ENCODE results near the gene FBXO46. TPM values are rescaled to one million over a fixed set of nuclear protein-coding genes. Genes with fewer than 3 reads are reported as not detected.

FBXO46 gene
- total and polyA plus RNA-seq, 10 of the 15 experiments (the other 5 are each of a cell fraction or from before 2014, with no cell fraction given) = 2.5 to 61.5 (median 13.7) TPM

DNA sequence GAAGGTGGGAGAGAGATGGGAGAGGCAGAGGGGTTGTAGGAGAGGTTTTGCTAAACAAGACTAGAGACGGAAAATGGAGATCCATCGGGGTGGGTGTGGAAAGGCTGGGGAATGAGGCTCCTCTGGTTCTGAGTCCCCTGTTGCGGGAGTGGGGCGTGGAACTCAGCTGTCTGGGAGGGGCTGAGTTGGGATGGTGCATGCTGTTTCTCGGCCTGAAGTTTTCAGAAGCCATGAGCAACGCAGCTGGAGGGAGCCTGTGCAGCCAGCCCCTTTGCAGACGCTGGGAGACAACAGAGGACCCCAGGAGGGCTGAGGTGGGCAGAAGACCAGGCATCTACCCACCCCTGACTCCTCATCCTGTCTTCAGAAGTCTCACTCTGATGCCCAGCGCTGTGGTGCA is 70.1 kb downstream of the FBXO46 start:
- WGBS (ENCODE audit: insufficient coverage, insufficient replicate concordance, low lambda C conversion rate, missing lambda C conversion rate) = 34% methylated on average over 8 of the region's 8 CpGs
- no peak for FAIRE-seq
- H3K4me3 ChIP-seq = no peak overlapping the region
- TF ChIP-seq FOXK2 (IDR thresholded peaks at IDR 0.05) = no peak
- TF ChIP-seq, protein P1, sequence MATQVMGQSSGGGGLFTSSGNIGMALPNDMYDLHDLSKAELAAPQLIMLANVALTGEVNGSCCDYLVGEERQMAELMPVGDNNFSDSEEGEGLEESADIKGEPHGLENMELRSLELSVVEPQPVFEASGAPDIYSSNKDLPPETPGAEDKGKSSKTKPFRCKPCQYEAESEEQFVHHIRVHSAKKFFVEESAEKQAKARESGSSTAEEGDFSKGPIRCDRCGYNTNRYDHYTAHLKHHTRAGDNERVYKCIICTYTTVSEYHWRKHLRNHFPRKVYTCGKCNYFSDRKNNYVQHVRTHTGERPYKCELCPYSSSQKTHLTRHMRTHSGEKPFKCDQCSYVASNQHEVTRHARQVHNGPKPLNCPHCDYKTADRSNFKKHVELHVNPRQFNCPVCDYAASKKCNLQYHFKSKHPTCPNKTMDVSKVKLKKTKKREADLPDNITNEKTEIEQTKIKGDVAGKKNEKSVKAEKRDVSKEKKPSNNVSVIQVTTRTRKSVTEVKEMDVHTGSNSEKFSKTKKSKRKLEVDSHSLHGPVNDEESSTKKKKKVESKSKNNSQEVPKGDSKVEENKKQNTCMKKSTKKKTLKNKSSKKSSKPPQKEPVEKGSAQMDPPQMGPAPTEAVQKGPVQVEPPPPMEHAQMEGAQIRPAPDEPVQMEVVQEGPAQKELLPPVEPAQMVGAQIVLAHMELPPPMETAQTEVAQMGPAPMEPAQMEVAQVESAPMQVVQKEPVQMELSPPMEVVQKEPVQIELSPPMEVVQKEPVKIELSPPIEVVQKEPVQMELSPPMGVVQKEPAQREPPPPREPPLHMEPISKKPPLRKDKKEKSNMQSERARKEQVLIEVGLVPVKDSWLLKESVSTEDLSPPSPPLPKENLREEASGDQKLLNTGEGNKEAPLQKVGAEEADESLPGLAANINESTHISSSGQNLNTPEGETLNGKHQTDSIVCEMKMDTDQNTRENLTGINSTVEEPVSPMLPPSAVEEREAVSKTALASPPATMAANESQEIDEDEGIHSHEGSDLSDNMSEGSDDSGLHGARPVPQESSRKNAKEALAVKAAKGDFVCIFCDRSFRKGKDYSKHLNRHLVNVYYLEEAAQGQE (IDR thresholded peaks at IDR 0.05; ENCODE audit: low read depth, low read length) = no peak
- TF ChIP-seq MXI1 (IDR thresholded peaks at IDR 0.05; ENCODE audit: low read depth, low read length) = no peak
- TF ChIP-seq, protein P2, sequence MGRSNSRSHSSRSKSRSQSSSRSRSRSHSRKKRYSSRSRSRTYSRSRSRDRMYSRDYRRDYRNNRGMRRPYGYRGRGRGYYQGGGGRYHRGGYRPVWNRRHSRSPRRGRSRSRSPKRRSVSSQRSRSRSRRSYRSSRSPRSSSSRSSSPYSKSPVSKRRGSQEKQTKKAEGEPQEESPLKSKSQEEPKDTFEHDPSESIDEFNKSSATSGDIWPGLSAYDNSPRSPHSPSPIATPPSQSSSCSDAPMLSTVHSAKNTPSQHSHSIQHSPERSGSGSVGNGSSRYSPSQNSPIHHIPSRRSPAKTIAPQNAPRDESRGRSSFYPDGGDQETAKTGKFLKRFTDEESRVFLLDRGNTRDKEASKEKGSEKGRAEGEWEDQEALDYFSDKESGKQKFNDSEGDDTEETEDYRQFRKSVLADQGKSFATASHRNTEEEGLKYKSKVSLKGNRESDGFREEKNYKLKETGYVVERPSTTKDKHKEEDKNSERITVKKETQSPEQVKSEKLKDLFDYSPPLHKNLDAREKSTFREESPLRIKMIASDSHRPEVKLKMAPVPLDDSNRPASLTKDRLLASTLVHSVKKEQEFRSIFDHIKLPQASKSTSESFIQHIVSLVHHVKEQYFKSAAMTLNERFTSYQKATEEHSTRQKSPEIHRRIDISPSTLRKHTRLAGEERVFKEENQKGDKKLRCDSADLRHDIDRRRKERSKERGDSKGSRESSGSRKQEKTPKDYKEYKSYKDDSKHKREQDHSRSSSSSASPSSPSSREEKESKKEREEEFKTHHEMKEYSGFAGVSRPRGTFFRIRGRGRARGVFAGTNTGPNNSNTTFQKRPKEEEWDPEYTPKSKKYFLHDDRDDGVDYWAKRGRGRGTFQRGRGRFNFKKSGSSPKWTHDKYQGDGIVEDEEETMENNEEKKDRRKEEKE (IDR thresholded peaks at IDR 0.05) = no peak
- no peak for TF ChIP-seq SUZ12 (IDR thresholded peaks at IDR 0.05; ENCODE audit: unreplicated experiment)
- no peak for TF ChIP-seq BHLHE40 (IDR thresholded peaks at IDR 0.05; ENCODE audit: borderline replicate concordance in 1 of 2, low read depth in 2 of 2, low read length in 1 of 2)
- TF ChIP-seq NRF1 (conservative IDR thresholded peaks at IDR 0.05; ENCODE audit: low read depth, low read length) = no peak
- TF ChIP-seq EZH2 (IDR thresholded peaks at IDR 0.05; ENCODE audit: borderline replicate concordance, control insufficient read depth, low read depth, low read length) = no peak
- TF ChIP-seq STAT3 (IDR thresholded peaks at IDR 0.05; ENCODE audit: low read depth, low read length) = no peak
- no peak for TF ChIP-seq YBX1 (IDR thresholded peaks at IDR 0.05)
- no peak for TF ChIP-seq SMAD5 (IDR thresholded peaks at IDR 0.05; ENCODE audit: low read depth)
- TF ChIP-seq, protein P3, sequence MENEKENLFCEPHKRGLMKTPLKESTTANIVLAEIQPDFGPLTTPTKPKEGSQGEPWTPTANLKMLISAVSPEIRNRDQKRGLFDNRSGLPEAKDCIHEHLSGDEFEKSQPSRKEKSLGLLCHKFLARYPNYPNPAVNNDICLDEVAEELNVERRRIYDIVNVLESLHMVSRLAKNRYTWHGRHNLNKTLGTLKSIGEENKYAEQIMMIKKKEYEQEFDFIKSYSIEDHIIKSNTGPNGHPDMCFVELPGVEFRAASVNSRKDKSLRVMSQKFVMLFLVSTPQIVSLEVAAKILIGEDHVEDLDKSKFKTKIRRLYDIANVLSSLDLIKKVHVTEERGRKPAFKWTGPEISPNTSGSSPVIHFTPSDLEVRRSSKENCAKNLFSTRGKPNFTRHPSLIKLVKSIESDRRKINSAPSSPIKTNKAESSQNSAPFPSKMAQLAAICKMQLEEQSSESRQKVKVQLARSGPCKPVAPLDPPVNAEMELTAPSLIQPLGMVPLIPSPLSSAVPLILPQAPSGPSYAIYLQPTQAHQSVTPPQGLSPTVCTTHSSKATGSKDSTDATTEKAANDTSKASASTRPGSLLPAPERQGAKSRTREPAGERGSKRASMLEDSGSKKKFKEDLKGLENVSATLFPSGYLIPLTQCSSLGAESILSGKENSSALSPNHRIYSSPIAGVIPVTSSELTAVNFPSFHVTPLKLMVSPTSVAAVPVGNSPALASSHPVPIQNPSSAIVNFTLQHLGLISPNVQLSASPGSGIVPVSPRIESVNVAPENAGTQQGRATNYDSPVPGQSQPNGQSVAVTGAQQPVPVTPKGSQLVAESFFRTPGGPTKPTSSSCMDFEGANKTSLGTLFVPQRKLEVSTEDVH (IDR thresholded peaks at IDR 0.05; ENCODE audit: low read depth, partially characterized antibody) = no peak
- no peak for TF ChIP-seq BMI1 (IDR thresholded peaks at IDR 0.05; ENCODE audit: borderline replicate concordance)
- TF ChIP-seq LARP7 (IDR thresholded peaks at IDR 0.05) = no peak
- TF ChIP-seq CREM (IDR thresholded peaks at IDR 0.05; ENCODE audit: low read depth) = no peak
- H3K27me3 ChIP-seq (replicated peaks in 1 of 2; ENCODE audit: control insufficient read depth in 2 of 2, insufficient read depth in 2 of 2, low read length in 1 of 2) = no peaks in the 10 kb centered on the region
- ChIA-PET CTCF (interaction anchor here (1.1 to 1.5 kb wide), 2 partner anchors 21 to 32 kb away, joined by 4 read pairs; partner anchors contain the start of gene QPCTL), POLR2A (no interaction called here), SMC1A (ENCODE audit: uncharacterized antibody, unreplicated experiment) (no interaction called here), RAD21 (ENCODE audit: unreplicated experiment) (no interaction called here)
- in situ Hi-C loops (cut with MboI) (no loop called here), intact Hi-C loops (cut with micrococcal nuclease; ENCODE audit: unreplicated experiment) (no loop called here)
- DNase-seq (ENCODE audit: low read depth, low spot score) = no peak
- no peak overlapping the region for H3K9ac ChIP-seq (ENCODE audit: control insufficient read depth, insufficient read depth, low read length)
- no peaks in the 10 kb centered on the region for H4K20me1 ChIP-seq (ENCODE audit: control insufficient read depth, insufficient read depth)
- H3K4me2 ChIP-seq (ENCODE audit: control insufficient read depth, insufficient read depth) = no peak overlapping the region
- H3K4me1 ChIP-seq (ENCODE audit: control insufficient read depth, insufficient read depth, low read length) = no peaks in the 10 kb centered on the region
- H2AFZ ChIP-seq (ENCODE audit: control insufficient read depth, low read depth, low read length) = no peak overlapping the region
- no peaks in the 10 kb centered on the region for H3K36me3 ChIP-seq (ENCODE audit: control insufficient read depth in 2 of 2, insufficient read depth in 2 of 2, low read length in 1 of 2)
- H3K27ac ChIP-seq (ENCODE audit: control insufficient read depth, insufficient read depth) = no peak overlapping the region
- BruUV-seq (replicated peaks) = no TSS peak
- no peaks in the 10 kb centered on the region for H3K79me2 ChIP-seq (ENCODE audit: control insufficient read depth, insufficient read depth, low read length)
- no peak for ATAC-seq
- no peaks in the 10 kb centered on the region for H3K9me3 ChIP-seq (replicated peaks; ENCODE audit: control insufficient read depth, insufficient read depth, low read length)
